SK-N-SH (cell line): ENCODE measurements around the gene ANO9. TPM values are rescaled to one million over a fixed set of nuclear protein-coding genes. Genes with fewer than 3 reads are reported as not detected.

Source experiments
- CTCF ChIA-PET: fragments of 300-600, 350-600 bp; formaldehyde crosslinking; extraction: SDS; loops from one replicate; lab custom pipeline; 2021; lab: Yijun Ruan, JAX
- POLR2A ChIA-PET: fragments of 350-600 bp; sonication (Branson Sonifier 250); formaldehyde crosslinking; extraction: SDS; loops from one replicate; lab custom pipeline; 2020; ENCODE audit warnings: antibody characterized with exemption, inconsistent platforms; lab: Yijun Ruan, JAX
- DNase-seq: peaks from one replicate; pipeline ENCODE4 v3.0.0; 2012
- H2AFZ ChIP-seq: fragments of 200-600 bp; sonication (generic); 2 replicates; pipeline ENCODE4 v1.8.1; 2016; ENCODE audit warnings: antibody characterized with exemption, mild to moderate bottlenecking, low read depth
- H3F3A ChIP-seq: fragments of 200-600 bp; sonication (generic); replicated peaks from 2 replicates; pipeline ENCODE3; 2016; ENCODE audit warnings: antibody characterized with exemption, mild to moderate bottlenecking; ENCODE audit not compliant: insufficient read depth
- H3K27ac ChIP-seq, 2 experiments: fragments of 200-500 bp in 1 of 2; fragments of 200-600 bp in 1 of 2; sonication (Bioruptor generic) in 1 of 2; sonication (generic), shearing (Covaris generic) in 1 of 2; 2 replicates each; pipeline versions ENCODE4 v1.5.1 to v1.6.1; 2014 to 2016; ENCODE audit warnings: low read depth in 2 of 2, inconsistent platforms in 1 of 2, low read length in 1 of 2, mild to moderate bottlenecking in 1 of 2, mixed read lengths in 1 of 2
- H3K27me3 ChIP-seq: fragments of 200-600 bp; sonication (generic), shearing (Covaris generic); 2 replicates; pipeline ENCODE4 v1.6.1; 2016; ENCODE audit warnings: mixed run types; ENCODE audit not compliant: insufficient read depth
- H3K36me3 ChIP-seq, 2 experiments: fragments of 200-500 bp in 1 of 2; fragments of 200-600 bp in 1 of 2; sonication (Bioruptor generic) in 1 of 2; sonication (generic) in 1 of 2; replicated peaks in 1 of 2; 2 replicates each; pipeline versions ENCODE3 to v1.5.1; 2014 to 2016; ENCODE audit warnings: low read length in 1 of 2, mild to moderate bottlenecking in 1 of 2; ENCODE audit not compliant: insufficient read depth in 2 of 2, control insufficient read depth in 1 of 2
- H3K4me1 ChIP-seq, 2 experiments: fragments of 200-500 bp in 1 of 2; fragments of 200-600 bp in 1 of 2; sonication (Bioruptor generic) in 1 of 2; sonication (generic), shearing (Covaris generic) in 1 of 2; 2 replicates each; pipeline versions ENCODE4 v1.5.1 to v1.6.1; 2014 to 2016; ENCODE audit warnings: low read depth in 1 of 2, low read length in 1 of 2, mixed run types in 1 of 2; ENCODE audit not compliant: insufficient read depth in 2 of 2, control insufficient read depth in 1 of 2
- H3K4me2 ChIP-seq: fragments of 200-600 bp; sonication (generic), shearing (Covaris generic); 2 replicates; pipeline ENCODE4 v1.6.1; 2017; ENCODE audit warnings: mixed run types
- H3K4me3 ChIP-seq, 2 experiments: fragments of 200-500 bp in 1 of 2; fragments of 200-600 bp in 1 of 2; sonication (Bioruptor generic) in 1 of 2; sonication (generic), shearing (Covaris generic) in 1 of 2; 2 replicates each; pipeline versions ENCODE4 v1.5.1 to v1.8.1; 2014 to 2016; ENCODE audit warnings: low read depth in 2 of 2, inconsistent platforms in 1 of 2, low read length in 1 of 2, mild to moderate bottlenecking in 1 of 2, mixed read lengths in 1 of 2, moderate library complexity in 1 of 2
- H3K79me2 ChIP-seq: fragments of 200-600 bp; sonication (generic); 2 replicates; pipeline ENCODE4 v1.8.1; 2017; ENCODE audit warnings: mild to moderate bottlenecking; ENCODE audit not compliant: insufficient read depth
- H3K9ac ChIP-seq: fragments of 200-600 bp; sonication (generic); 2 replicates; pipeline ENCODE4 v1.6.1; 2017; ENCODE audit warnings: mixed run types
- H3K9me2 ChIP-seq: fragments of 200-600 bp; sonication (generic); 2 replicates; pipeline ENCODE4 v1.6.1; 2017; ENCODE audit warnings: mixed run types
- H3K9me3 ChIP-seq: fragments of 200-600 bp; sonication (generic); 2 replicates; pipeline ENCODE4 v1.6.1; 2017; ENCODE audit warnings: mixed run types, mild to moderate bottlenecking, moderate library complexity
- H4K20me1 ChIP-seq: fragments of 200-600 bp; sonication (generic); 2 replicates; pipeline ENCODE4 v1.6.1; 2017; ENCODE audit warnings: mild to moderate bottlenecking, mixed run types; ENCODE audit not compliant: insufficient read depth
- EZH2phosphoT487 ChIP-seq: fragments of 200-600 bp; sonication (generic); IDR thresholded peaks from 2 replicates; pipeline ENCODE4 v1.6.1; 2017; ENCODE audit warnings: low read depth, mixed run types, mild to moderate bottlenecking, antibody characterized with exemption, moderate library complexity, borderline replicate concordance
- FOXM1 ChIP-seq: IDR thresholded peaks from 2 replicates; pipeline ENCODE4 v1.4.0; 2012; ENCODE audit warnings: low read depth, mild to moderate bottlenecking
- JUND ChIP-seq: IDR thresholded peaks from 2 replicates; pipeline ENCODE4 v1.4.0; 2012
- MEF2A ChIP-seq: IDR thresholded peaks from 2 replicates; pipeline ENCODE4 v1.4.0; 2012; ENCODE audit warnings: low read depth, borderline replicate concordance
- NRF1 ChIP-seq: IDR thresholded peaks from 2 replicates; pipeline ENCODE4 v1.6.1; 2012; ENCODE audit warnings: low read depth, mild to moderate bottlenecking, low read length
- RAD21 ChIP-seq: IDR thresholded peaks from 2 replicates; pipeline ENCODE4 v1.6.1; 2012; ENCODE audit warnings: mild to moderate bottlenecking, low read length
- RCOR1 ChIP-seq: fragments of 150-350 bp; IDR thresholded peaks from 2 replicates; pipeline ENCODE4 v1.6.1; 2017; ENCODE audit warnings: antibody characterized with exemption, low read length
- SIN3A ChIP-seq: IDR thresholded peaks from 2 replicates; pipeline ENCODE4 v1.6.1; 2012; ENCODE audit warnings: low read depth, mild to moderate bottlenecking, low read length, moderate library complexity, borderline replicate concordance
- SMC3 ChIP-seq: IDR thresholded peaks from 2 replicates; pipeline ENCODE4 v1.6.1; 2012; ENCODE audit warnings: low read depth, low read length, improper control_type of control experiment
- TAF1 ChIP-seq: IDR thresholded peaks from 2 replicates; pipeline ENCODE4 v1.6.1; 2012; ENCODE audit warnings: low read depth, mild to moderate bottlenecking, low read length, moderate library complexity, borderline replicate concordance
- TCF12 ChIP-seq: IDR thresholded peaks from 2 replicates; pipeline ENCODE4 v1.4.0; 2012
- TEAD4 ChIP-seq: IDR thresholded peaks from 2 replicates; pipeline ENCODE4 v1.4.0; 2012; ENCODE audit warnings: mild to moderate bottlenecking, borderline replicate concordance; ENCODE audit not compliant: insufficient read depth
- WGBS: methylation state at CpG from one replicate; pipeline ENCODE4 v1.1.6; 2017; ENCODE audit warnings: low lambda C conversion rate; 5-methylcytosine and 5-hydroxymethylcytosine counted together
- polyA plus RNA-seq, 3 experiments: library from polyadenylated mRNA; depleted of rRNA; stranded (reverse); fragments of >200 nt; gene quantifications; 2 replicates each; pipeline ENCODE4 v1.2.3, GENCODE V29; 2012
- TF ChIP-seq, protein P1 (sequence below): IDR thresholded peaks from 2 replicates; pipeline ENCODE4 v1.4.0; 2012; ENCODE audit warnings: low read depth, borderline replicate concordance
- TF ChIP-seq, protein P2 (sequence below): fragments of 150-350 bp; IDR thresholded peaks from 2 replicates; pipeline ENCODE4 v1.6.1; 2017; ENCODE audit warnings: antibody characterized with exemption, low read length, low read depth, borderline replicate concordance
- TF ChIP-seq, protein P3 (sequence below): IDR thresholded peaks from 2 replicates; pipeline ENCODE4 v1.6.1; 2012; ENCODE audit warnings: mild to moderate bottlenecking, low read depth, low read length, moderate library complexity
- TF ChIP-seq, protein P4 (sequence below): fragments of 200-600 bp; sonication (generic); IDR thresholded peaks from 2 replicates; pipeline ENCODE4 v1.6.1; 2017; ENCODE audit warnings: antibody characterized with exemption, mild to moderate bottlenecking, moderate library complexity

Gene ANO9
- polyA plus RNA-seq, 1 of the 3 experiments (the other 2 are of a cell fraction): 0.12 TPM

DNA sequence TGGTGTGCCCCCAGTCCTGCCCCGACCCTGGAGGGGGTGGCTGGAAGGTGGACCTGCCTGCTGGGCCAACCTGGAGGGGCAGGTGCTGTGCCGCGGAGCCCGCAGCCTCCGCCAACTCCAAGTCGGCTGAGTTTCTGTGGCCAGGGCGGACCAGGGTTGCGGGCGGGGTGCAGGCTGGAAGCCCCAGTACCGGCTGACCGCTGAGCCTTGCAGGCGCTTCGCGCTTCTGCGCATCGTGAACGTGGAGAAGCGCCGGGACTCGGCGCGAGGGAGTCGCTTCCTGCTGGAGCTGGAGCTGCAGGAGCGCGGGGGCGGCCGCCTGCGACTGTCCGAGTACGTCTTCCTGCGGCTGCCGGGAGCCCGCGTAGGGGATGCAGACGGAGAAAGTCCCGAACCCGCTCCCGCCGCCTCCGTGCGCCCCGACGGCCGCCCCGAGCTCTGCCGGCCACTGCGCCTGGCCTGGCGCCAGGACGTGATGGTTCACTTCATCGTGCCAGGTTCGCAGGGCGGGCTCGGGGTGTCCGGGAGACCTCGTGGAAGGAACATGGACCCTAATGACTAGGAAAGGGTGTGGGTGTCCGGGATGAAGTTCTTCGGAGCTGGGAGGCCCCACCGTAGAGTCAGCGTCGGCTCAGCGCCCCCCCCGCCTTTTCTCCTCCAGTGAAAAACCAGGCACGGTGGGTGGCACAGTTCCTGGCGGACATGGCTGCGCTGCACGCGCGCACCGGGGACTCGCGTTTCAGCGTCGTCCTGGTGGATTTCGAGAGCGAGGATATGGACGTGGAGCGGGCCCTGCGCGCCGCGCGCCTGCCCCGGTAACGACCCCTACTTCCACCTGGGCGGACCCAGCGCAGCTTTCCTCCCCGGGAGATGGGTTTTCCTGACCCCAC, 62.4 kb downstream of the ANO9 start:
- POLR2A ChIA-PET: no interaction called here
- no peak for TF ChIP-seq JUND
- TF ChIP-seq RAD21: no peak
- TF ChIP-seq TCF12: no peak
- H3K27ac ChIP-seq: no peak overlapping the region
- no peak overlapping the region for H3K9ac ChIP-seq
- no peaks in the 10 kb centered on the region for H3F3A ChIP-seq
- no peak overlapping the region for H2AFZ ChIP-seq
- WGBS: 96% methylated on average over 46 of the region's 87 CpGs
- CTCF ChIA-PET: interaction anchor here (0.7 to 1.1 kb wide), 2 partner anchors 17 to 21 kb away, joined by 4 to 5 read pairs; no protein-coding TSS in a partner anchor
- no peak overlapping the region for H3K4me3 ChIP-seq
- H3K9me2 ChIP-seq: no peaks in the 10 kb centered on the region
- no peaks in the 10 kb centered on the region for H4K20me1 ChIP-seq
- no peak for DNase-seq
- peaks cover 0 to 4% of the 10 kb centered on the region in 2 experiments; a peak in 1 of 4 replicates for H3K4me1 ChIP-seq
- peaks cover 0 to 17% of the 10 kb centered on the region in 2 experiments for H3K36me3 ChIP-seq
- H3K4me2 ChIP-seq: no peak overlapping the region
- H3K27me3 ChIP-seq: no peaks in the 10 kb centered on the region
- H3K9me3 ChIP-seq: no peaks in the 10 kb centered on the region
- no peaks in the 10 kb centered on the region for H3K79me2 ChIP-seq

DNA sequence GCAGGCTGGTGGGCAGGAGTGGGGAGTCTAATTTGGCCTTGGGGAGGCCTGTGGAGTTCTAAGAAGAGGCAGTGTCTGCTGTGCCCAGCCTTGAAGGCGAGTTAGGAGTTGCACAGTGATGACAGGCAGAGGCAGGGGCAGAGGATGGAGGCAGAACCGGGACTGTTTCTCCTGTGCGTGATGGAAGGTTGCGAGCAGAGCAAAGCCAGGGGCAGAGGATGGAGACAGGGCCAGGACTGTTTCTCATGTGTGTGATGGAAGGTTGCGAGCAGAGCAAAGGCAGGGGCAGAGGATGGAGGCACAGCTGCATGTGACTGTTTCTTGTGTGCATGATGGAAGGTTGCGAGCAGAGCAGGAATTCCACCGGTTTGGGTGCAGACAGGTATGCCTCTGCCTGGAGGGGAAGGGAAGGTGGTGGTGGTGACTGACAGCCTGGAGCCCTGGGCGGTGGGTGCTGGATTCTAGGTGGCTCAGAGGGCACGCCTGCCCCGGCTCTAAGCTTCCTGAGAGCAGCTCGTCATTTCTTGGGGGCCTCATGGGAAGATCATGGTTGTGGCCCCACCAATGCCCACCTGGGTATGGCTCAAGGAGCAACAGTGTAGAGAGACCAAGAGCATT, 63.8 kb downstream of the ANO9 start:
- POLR2A ChIA-PET: no interaction called here
- no peaks in the 10 kb centered on the region for H3K9me2 ChIP-seq
- H3K4me3 ChIP-seq: no peak overlapping the region
- H3K36me3 ChIP-seq: peaks cover 0 to 24% of the 10 kb centered on the region in 2 experiments
- no peak overlapping the region for H3K9ac ChIP-seq
- no peak for DNase-seq
- WGBS: 95% methylated on average over 11 of the region's 11 CpGs
- H3K4me2 ChIP-seq: no peak overlapping the region
- H3K9me3 ChIP-seq: no peaks in the 10 kb centered on the region
- CTCF ChIA-PET: no interaction called here
- no peaks in the 10 kb centered on the region for H3K27me3 ChIP-seq
- H3K4me1 ChIP-seq: no peaks in the 10 kb centered on the region
- no peaks in the 10 kb centered on the region for H3K79me2 ChIP-seq
- no peak overlapping the region for H2AFZ ChIP-seq
- H3K27ac ChIP-seq: no peak overlapping the region
- H3F3A ChIP-seq: no peaks in the 10 kb centered on the region
- no peaks in the 10 kb centered on the region for H4K20me1 ChIP-seq
- no peak for TF ChIP-seq TEAD4
- no peak for TF ChIP-seq RCOR1
- no peak for TF ChIP-seq MEF2A
- TF ChIP-seq SIN3A: no peak
- no peak for TF ChIP-seq TCF12
- no peak for TF ChIP-seq RAD21
- TF ChIP-seq TAF1: no peak
- TF ChIP-seq, protein P1, sequence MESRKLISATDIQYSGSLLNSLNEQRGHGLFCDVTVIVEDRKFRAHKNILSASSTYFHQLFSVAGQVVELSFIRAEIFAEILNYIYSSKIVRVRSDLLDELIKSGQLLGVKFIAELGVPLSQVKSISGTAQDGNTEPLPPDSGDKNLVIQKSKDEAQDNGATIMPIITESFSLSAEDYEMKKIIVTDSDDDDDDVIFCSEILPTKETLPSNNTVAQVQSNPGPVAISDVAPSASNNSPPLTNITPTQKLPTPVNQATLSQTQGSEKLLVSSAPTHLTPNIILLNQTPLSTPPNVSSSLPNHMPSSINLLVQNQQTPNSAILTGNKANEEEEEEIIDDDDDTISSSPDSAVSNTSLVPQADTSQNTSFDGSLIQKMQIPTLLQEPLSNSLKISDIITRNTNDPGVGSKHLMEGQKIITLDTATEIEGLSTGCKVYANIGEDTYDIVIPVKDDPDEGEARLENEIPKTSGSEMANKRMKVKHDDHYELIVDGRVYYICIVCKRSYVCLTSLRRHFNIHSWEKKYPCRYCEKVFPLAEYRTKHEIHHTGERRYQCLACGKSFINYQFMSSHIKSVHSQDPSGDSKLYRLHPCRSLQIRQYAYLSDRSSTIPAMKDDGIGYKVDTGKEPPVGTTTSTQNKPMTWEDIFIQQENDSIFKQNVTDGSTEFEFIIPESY: no peak
- TF ChIP-seq, protein P2, sequence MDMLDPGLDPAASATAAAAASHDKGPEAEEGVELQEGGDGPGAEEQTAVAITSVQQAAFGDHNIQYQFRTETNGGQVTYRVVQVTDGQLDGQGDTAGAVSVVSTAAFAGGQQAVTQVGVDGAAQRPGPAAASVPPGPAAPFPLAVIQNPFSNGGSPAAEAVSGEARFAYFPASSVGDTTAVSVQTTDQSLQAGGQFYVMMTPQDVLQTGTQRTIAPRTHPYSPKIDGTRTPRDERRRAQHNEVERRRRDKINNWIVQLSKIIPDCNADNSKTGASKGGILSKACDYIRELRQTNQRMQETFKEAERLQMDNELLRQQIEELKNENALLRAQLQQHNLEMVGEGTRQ: no peak
- TF ChIP-seq, protein P3, sequence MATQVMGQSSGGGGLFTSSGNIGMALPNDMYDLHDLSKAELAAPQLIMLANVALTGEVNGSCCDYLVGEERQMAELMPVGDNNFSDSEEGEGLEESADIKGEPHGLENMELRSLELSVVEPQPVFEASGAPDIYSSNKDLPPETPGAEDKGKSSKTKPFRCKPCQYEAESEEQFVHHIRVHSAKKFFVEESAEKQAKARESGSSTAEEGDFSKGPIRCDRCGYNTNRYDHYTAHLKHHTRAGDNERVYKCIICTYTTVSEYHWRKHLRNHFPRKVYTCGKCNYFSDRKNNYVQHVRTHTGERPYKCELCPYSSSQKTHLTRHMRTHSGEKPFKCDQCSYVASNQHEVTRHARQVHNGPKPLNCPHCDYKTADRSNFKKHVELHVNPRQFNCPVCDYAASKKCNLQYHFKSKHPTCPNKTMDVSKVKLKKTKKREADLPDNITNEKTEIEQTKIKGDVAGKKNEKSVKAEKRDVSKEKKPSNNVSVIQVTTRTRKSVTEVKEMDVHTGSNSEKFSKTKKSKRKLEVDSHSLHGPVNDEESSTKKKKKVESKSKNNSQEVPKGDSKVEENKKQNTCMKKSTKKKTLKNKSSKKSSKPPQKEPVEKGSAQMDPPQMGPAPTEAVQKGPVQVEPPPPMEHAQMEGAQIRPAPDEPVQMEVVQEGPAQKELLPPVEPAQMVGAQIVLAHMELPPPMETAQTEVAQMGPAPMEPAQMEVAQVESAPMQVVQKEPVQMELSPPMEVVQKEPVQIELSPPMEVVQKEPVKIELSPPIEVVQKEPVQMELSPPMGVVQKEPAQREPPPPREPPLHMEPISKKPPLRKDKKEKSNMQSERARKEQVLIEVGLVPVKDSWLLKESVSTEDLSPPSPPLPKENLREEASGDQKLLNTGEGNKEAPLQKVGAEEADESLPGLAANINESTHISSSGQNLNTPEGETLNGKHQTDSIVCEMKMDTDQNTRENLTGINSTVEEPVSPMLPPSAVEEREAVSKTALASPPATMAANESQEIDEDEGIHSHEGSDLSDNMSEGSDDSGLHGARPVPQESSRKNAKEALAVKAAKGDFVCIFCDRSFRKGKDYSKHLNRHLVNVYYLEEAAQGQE: no peak
- no peak for TF ChIP-seq FOXM1
- TF ChIP-seq, protein P4, sequence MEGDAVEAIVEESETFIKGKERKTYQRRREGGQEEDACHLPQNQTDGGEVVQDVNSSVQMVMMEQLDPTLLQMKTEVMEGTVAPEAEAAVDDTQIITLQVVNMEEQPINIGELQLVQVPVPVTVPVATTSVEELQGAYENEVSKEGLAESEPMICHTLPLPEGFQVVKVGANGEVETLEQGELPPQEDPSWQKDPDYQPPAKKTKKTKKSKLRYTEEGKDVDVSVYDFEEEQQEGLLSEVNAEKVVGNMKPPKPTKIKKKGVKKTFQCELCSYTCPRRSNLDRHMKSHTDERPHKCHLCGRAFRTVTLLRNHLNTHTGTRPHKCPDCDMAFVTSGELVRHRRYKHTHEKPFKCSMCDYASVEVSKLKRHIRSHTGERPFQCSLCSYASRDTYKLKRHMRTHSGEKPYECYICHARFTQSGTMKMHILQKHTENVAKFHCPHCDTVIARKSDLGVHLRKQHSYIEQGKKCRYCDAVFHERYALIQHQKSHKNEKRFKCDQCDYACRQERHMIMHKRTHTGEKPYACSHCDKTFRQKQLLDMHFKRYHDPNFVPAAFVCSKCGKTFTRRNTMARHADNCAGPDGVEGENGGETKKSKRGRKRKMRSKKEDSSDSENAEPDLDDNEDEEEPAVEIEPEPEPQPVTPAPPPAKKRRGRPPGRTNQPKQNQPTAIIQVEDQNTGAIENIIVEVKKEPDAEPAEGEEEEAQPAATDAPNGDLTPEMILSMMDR: no peak
- no peak for TF ChIP-seq EZH2phosphoT487
- no peak for TF ChIP-seq SMC3
- TF ChIP-seq NRF1: no peak
